GM18505 (cell line): Measurements from ENCODE around the gene RMDN3.

ENCODE experiments used
- ATAC-seq: cut with Tn5 transposase; IDR thresholded peaks from one replicate; pipeline ENCODE4 v1.9.1; 2021; ENCODE audit not compliant: unreplicated experiment
- POLR2A ChIP-seq: IDR thresholded peaks from 4 replicates; pipeline ENCODE4 v1.6.1; 2011; ENCODE audit warnings: borderline replicate concordance; ENCODE audit not compliant: insufficient read depth, insufficient read length; ENCODE audit errors: extremely low read depth

The RMDN3 gene

GRCh38 chr15:40782609-40783227 is 27.7 kb upstream of the RMDN3 start:
- no peak for TF ChIP-seq POLR2A
- peak; percentile 75 for ATAC-seq

GRCh38 chr15:40776537-40777141 is 21.6 kb upstream of the RMDN3 start:
- no peak for ATAC-seq
- TF ChIP-seq POLR2A, result no peak

GRCh38 chr15:40775740-40776536 is 20.9 kb upstream of the RMDN3 start:
- no peak for ATAC-seq

GRCh38 chr15:40775007-40775406 is 20.0 kb upstream of the RMDN3 start:
- no peak for ATAC-seq
- TF ChIP-seq POLR2A, result no peak

More at GRCh38 chr15:40775740-40776536, 20.9 kb upstream of the RMDN3 start:
- no peak for TF ChIP-seq POLR2A

- no peak for TF ChIP-seq POLR2A
- no peak for ATAC-seq
Observed at GRCh38 chr15:40773902-40774301, 18.8 kb upstream of the RMDN3 start.

GRCh38 chr15:40773496-40773895 is 18.4 kb upstream of the RMDN3 start:
- ATAC-seq, result no peak
- no peak for TF ChIP-seq POLR2A

GRCh38 chr15:40772014-40772413 is 17.0 kb upstream of the RMDN3 start:
- ATAC-seq, result no peak
- TF ChIP-seq POLR2A, result no peak

- no peak for ATAC-seq
- no peak for TF ChIP-seq POLR2A
Observed at GRCh38 chr15:40771242-40771641, 16.2 kb upstream of the RMDN3 start.

- TF ChIP-seq POLR2A, result no peak
- no peak for ATAC-seq
Observed at GRCh38 chr15:40770147-40770721, 15.2 kb upstream of the RMDN3 start.

- no peak for TF ChIP-seq POLR2A
- peak; percentile 42 for ATAC-seq
Observed at GRCh38 chr15:40769274-40770146, 14.5 kb upstream of the RMDN3 start, which contains the start of gene C15orf62. TSS of gene C15orf62 (plus strand) at chr15:40769980. CDS start at chr15:40770496, 516 bp downstream.

GRCh38 chr15:40768521-40769273 is 13.6 kb upstream of the RMDN3 start:
- TF ChIP-seq POLR2A, result no peak
- ATAC-seq, result peak; percentile 5
